NT2/D1 (cell line): ENCODE results near the gene FHL5.
"Not testable (repeated sequence)": the region's sequence is repeated elsewhere in the genome, so short reads cannot be mapped to it uniquely, and the experiment has no call there.

Source experiments
- DNase-seq: peaks from one replicate; pipeline ENCODE4 v3.0.0-alpha.2; 2011; ENCODE audit warnings: low read depth, low spot score
- H3K27me3 ChIP-seq: 2 replicates; pipeline ENCODE4 v1.6.0; 2011; ENCODE audit warnings: mild to moderate bottlenecking; ENCODE audit not compliant: insufficient read length, insufficient read depth
- H3K36me3 ChIP-seq: 2 replicates; pipeline ENCODE4 v1.6.1; 2011; ENCODE audit warnings: mild to moderate bottlenecking, low read length, mixed read lengths; ENCODE audit not compliant: insufficient read depth, insufficient read length
- H3K4me1 ChIP-seq: 2 replicates; pipeline ENCODE4 v1.5.1; 2011; ENCODE audit not compliant: insufficient read depth, insufficient read length
- H3K4me3 ChIP-seq: 2 replicates; pipeline ENCODE4 v1.5.1; 2011; ENCODE audit warnings: low read depth; ENCODE audit not compliant: insufficient read length
- H3K9ac ChIP-seq: 2 replicates; pipeline ENCODE4 v1.6.0; 2011; ENCODE audit warnings: low read depth; ENCODE audit not compliant: insufficient read length
- H3K9me3 ChIP-seq: 2 replicates; pipeline ENCODE4 v1.5.1; 2011; ENCODE audit warnings: mild to moderate bottlenecking, low read length; ENCODE audit not compliant: insufficient read depth
- SUZ12 ChIP-seq: IDR thresholded peaks from 2 replicates; pipeline ENCODE4 v1.6.1; 2011; ENCODE audit not compliant: insufficient read length, insufficient read depth; ENCODE audit errors: extremely low read depth
- YY1 ChIP-seq: IDR thresholded peaks from 2 replicates; pipeline ENCODE4 v1.6.1; 2011; ENCODE audit not compliant: insufficient read length, insufficient read depth
- ZNF274 ChIP-seq: IDR thresholded peaks from 2 replicates; pipeline ENCODE4 v1.6.1; 2011; ENCODE audit warnings: mild to moderate bottlenecking, low read depth, low read length

Gene FHL5

DNA sequence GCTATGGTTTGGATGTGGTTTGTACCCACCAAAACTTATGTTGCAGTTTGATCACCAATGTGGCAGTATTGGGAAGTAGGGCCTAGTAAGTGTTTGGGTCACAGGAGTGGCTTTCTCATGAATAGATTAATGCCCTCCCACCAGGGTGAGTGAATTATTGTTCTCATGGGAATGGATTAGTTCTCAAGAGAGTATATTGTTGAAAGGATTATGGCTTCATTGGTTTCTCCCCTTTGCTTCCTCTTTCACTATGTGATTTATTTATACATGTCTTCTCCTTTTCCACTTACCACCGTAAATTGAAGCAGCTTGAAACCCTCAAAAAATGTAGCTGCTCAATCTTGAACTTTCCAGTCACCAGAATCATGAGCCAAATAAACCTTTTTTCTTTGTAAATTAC is 30.5 kb upstream of the FHL5 start:
- H3K4me3 ChIP-seq, result no peak overlapping the region
- no peak for DNase-seq
- no peak overlapping the region for H3K9ac ChIP-seq
- no peaks in the 10 kb centered on the region for H3K9me3 ChIP-seq
- no peak for TF ChIP-seq ZNF274
- no peak for TF ChIP-seq YY1
- no peak for TF ChIP-seq SUZ12
- peaks cover 25% of the 10 kb centered on the region for H3K36me3 ChIP-seq
- no peaks in the 10 kb centered on the region for H3K4me1 ChIP-seq
- no peaks in the 10 kb centered on the region for H3K27me3 ChIP-seq

DNA sequence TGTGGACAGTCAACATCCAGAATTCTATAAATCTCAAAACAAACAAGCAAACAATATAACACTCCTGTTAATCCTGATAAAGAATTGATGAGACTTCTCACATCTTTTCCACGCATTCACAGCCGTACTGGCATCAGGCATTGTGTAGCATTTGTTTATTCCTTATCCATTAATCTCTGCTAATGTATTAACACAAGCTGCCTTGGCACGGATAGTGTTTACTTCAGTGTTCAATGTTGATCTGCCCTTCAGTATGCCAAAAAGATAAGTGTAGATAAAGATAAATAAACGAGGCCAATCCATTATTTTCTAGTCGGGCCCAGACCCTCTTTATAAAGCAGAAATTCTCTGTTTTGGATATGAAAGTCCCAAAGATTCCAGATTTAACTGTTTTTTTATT is 25.2 kb upstream of the FHL5 start:
- Histone ChIP-seq H3K27me3 (no peaks in the 10 kb centered on the region), H3K9ac (no peak overlapping the region), H3K36me3 (peaks cover 13% of the 10 kb centered on the region), H3K4me3 (no peak overlapping the region), H3K9me3 (no peaks in the 10 kb centered on the region), H3K4me1 (no peaks in the 10 kb centered on the region)
- TF ChIP-seq YY1, result no peak
- no peak for TF ChIP-seq SUZ12
- TF ChIP-seq ZNF274, result no peak
- DNase-seq, result no peak

DNA sequence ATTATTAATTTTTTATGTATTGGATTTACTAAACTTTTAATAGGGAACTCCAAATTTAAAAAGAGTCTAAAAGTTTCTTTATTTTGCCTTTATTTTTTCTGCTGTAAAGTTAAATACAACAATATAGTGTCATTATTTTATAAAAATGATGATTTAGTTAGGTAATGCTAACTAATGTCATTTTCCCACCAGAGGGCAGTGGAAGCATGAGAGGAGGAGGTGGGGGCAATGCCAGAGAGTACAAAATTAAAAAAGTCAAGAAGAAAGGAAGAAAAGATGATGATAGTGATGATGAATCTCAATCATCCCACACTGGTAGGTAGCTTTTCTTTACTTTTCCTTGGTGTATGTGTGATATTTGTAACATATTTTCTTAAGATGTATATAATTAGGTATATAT is 20.2 kb upstream of the FHL5 start:
- DNase-seq, result no peak
- no peak overlapping the region for H3K4me3 ChIP-seq
- peaks cover 21% of the 10 kb centered on the region for H3K36me3 ChIP-seq
- TF ChIP-seq ZNF274, result no peak
- TF ChIP-seq SUZ12, result no peak
- TF ChIP-seq YY1, result no peak
- no peak overlapping the region for H3K9ac ChIP-seq
- no peaks in the 10 kb centered on the region for H3K9me3 ChIP-seq
- H3K4me1 ChIP-seq, result no peaks in the 10 kb centered on the region
- H3K27me3 ChIP-seq, result no peaks in the 10 kb centered on the region

DNA sequence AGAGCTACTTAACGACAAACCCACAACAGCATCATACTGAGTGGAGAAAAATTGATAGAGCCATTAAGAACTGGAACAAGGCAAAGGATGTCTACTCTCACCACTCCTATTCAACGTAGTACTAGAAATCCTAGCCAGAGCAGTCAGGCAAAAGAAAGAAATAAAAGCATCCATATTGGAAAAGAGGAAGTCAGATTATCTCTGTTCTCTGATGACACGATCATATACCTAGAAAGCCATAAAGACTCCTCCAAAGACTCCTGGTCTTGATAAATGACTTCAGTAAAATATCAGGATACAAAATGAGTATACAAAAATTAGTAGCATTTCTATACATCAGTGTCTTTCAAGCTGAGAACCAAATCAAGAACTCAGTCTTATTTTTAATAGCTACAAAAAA is 17.0 kb upstream of the FHL5 start:
- no peak overlapping the region for H3K9ac ChIP-seq
- H3K4me3 ChIP-seq, result no peak overlapping the region
- H3K36me3 ChIP-seq, result peaks cover 22% of the 10 kb centered on the region
- no peaks in the 10 kb centered on the region for H3K9me3 ChIP-seq
- TF ChIP-seq ZNF274, result no peak
- H3K4me1 ChIP-seq, result no peaks in the 10 kb centered on the region
- no peak for DNase-seq
- H3K27me3 ChIP-seq, result no peaks in the 10 kb centered on the region

DNA sequence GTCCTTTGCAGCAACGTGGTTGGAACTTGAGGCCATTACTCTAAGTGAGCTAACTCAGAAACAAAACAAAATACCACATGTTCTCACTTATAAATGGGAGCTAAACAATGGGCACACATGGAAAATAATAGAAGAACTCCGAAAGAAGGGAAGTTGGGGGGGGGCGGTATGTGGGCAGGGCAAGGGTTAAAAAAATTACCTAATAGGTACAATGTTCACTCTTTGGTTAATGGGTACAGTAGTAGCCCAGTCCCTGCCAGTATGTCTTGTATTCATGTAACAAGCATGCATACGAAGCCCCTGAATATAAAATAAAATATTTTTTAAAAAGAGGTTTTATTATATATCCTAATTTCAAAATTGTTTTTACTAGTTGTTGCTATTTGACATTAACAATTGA is 15.3 kb upstream of the FHL5 start:
- no peak overlapping the region for H3K4me3 ChIP-seq
- H3K9ac ChIP-seq, result no peak overlapping the region
- H3K27me3 ChIP-seq, result no peaks in the 10 kb centered on the region
- peaks cover 28% of the 10 kb centered on the region for H3K36me3 ChIP-seq
- no peak for TF ChIP-seq SUZ12
- TF ChIP-seq YY1, result no peak
- TF ChIP-seq ZNF274, result no peak
- no peaks in the 10 kb centered on the region for H3K4me1 ChIP-seq
- DNase-seq, result no peak
- no peaks in the 10 kb centered on the region for H3K9me3 ChIP-seq

DNA sequence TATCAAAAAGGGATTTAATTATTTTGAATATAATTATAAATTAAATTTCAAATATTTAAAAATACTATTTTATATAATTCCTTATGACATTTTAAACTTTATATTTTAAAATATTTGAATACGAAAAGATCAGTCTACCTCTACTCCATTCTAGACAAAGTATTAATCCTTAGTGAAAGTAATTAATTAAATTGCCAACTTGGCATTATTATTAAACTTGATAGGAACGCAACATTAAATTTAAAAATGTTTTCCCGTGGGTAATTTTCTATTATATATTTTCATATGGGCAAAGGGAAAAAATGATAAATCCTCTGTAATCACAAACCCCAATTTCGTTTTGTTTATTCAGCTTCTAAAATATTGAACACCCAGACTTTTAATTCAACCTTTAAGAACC is 8.4 kb upstream of the FHL5 start:
- no peak overlapping the region for H3K4me3 ChIP-seq
- DNase-seq, result no peak
- no peaks in the 10 kb centered on the region for H3K27me3 ChIP-seq
- H3K4me1 ChIP-seq, result no peaks in the 10 kb centered on the region
- H3K36me3 ChIP-seq, result peaks cover 32% of the 10 kb centered on the region
- no peaks in the 10 kb centered on the region for H3K9me3 ChIP-seq
- TF ChIP-seq SUZ12 (no peak), ZNF274 (no peak), YY1 (no peak)
- no peak overlapping the region for H3K9ac ChIP-seq

DNA sequence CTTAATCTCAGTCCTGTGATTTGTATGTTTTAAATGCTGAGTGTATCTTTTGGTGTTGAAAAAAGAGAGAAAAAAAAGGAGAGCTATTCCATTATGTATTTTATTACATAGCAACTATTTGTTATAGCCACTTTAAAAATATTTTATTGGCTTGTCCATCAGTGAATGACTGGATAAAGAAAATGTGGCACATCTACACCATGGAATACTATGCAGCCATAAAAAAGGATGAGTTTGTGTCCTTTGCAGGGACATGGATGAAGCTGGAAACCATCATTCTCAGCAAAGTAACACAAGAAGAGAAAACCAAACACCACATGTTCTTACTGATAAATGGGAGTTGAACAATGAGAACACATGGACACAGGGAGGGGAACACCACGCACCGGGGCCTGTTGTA is 3.2 kb upstream of the FHL5 start:
- not testable (repeated sequence) for H3K9me3 ChIP-seq, H3K27me3 ChIP-seq, H3K36me3 ChIP-seq, H3K4me1 ChIP-seq, DNase-seq, H3K9ac ChIP-seq, H3K4me3 ChIP-seq

DNA sequence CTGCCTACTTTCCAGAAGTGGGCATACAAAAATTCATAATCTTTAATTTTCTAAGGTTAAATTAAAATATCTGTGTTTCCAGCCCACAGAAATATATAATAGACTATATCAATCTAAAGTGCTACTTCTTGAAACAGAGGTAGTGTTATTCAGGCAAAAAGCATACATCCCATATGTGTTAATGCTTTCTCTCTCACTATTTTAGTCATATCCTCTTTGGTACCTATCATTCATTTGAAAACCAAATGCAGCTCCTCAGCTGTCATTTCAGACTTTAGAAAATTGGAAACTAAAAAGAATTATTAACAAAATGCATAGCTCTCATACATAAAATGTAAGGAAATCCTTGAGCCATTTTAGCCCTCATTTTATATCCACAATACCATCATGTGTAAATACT is 925 bp downstream of the FHL5 start:
- Histone ChIP-seq H3K27me3 (no peaks in the 10 kb centered on the region), H3K9ac (no peak overlapping the region), H3K36me3 (no peaks in the 10 kb centered on the region), H3K9me3 (no peaks in the 10 kb centered on the region), H3K4me3 (no peak overlapping the region), H3K4me1 (no peaks in the 10 kb centered on the region)
- TF ChIP-seq SUZ12, result no peak
- no peak for DNase-seq
